H1 (cell line): ENCODE measurements around the gene DEGS2. TPM values are rescaled to one million over a fixed set of nuclear protein-coding genes. Genes with fewer than 3 reads are reported as not detected.

Experiments used
- CTBP2 ChIP-seq: IDR thresholded peaks from 2 replicates; pipeline ENCODE4 v1.7.0; 2011; ENCODE audit warnings: borderline replicate concordance, mild to moderate bottlenecking, moderate library complexity, mixed read lengths, low read length; ENCODE audit not compliant: insufficient read depth, insufficient read length
- E2F6 ChIP-seq: IDR thresholded peaks from 2 replicates; pipeline ENCODE4 v1.6.1; 2012; ENCODE audit warnings: inconsistent platforms
- POLR2AphosphoS5 ChIP-seq: IDR thresholded peaks from 2 replicates; pipeline ENCODE4 v1.6.1; 2011; ENCODE audit warnings: low read depth, low read length
- TAF7 ChIP-seq: optimal IDR thresholded peaks from 2 replicates; pipeline ENCODE3; 2011; ENCODE audit warnings: low read depth, mild to moderate bottlenecking, inconsistent platforms, low read length, moderate library complexity, borderline replicate concordance
- polyA plus RNA-seq, 7 experiments: library from polyadenylated mRNA; depleted of rRNA in 3 of 7; stranded (reverse) in 5 of 7; unstranded in 2 of 7; fragments of >200 nt in 5 of 7; fragments of 200-250 nt in 2 of 7; gene quantifications; 1 replicate in 5 of 7; 2 replicates in 1 of 7; 4 replicates in 1 of 7; pipeline versions ENCODE4 v1.2.1 to v1.2.3, GENCODE V29; 2011 to 2013; ENCODE audit warnings: missing spikeins in 2 of 7, mixed read lengths in 2 of 7
- total RNA-seq: library from RNA; stranded (reverse); fragmentation: NEBNext Ultra II Directional; extraction: Animal tissue kit (Norgen Biotek cat#: 25700); gene quantifications from 2 replicates; pipeline ENCODE4 v1.2.1, GENCODE V29; 2021

Gene DEGS2
- total and polyA plus RNA-seq, 2 of the 8 experiments (the other 6 are each of a cell fraction or from before 2014, with no cell fraction given), result 0.61 to 0.82 TPM

GRCh38 chr14:100119251-100119650, 40.2 kb downstream of the DEGS2 start (continued):
- TF ChIP-seq E2F6, result no peak
- TF ChIP-seq CTBP2, result no peak
- no peak for TF ChIP-seq POLR2AphosphoS5
- no peak for TF ChIP-seq TAF7
